Common myeloid progenitor, CD34-positive (primary cell): ENCODE results near the gene PPM1H.

Experiments used
- CTCF ChIA-PET: fragments of 350-600 bp; sonication (Branson Sonifier 250); formaldehyde crosslinking; loops from one replicate; lab custom pipeline; 2021; ENCODE audit warnings: antibody characterized with exemption; lab: Charles Lee
- POLR2A ChIA-PET: fragments of 350-600 bp; sonication (Branson Sonifier 250); formaldehyde crosslinking; loops from one replicate; lab custom pipeline; 2021; ENCODE audit warnings: antibody characterized with exemption; lab: Charles Lee
- DNase-seq, 3 donors: peaks; one replicate each; pipeline versions ENCODE4 v3.0.0 to v3.0.0-alpha.2; 2013
- H3K27ac ChIP-seq, 2 experiments: 1 replicate in 1 of 2; 2 replicates in 1 of 2; pipeline ENCODE4 v1.7.0; 2013; ENCODE audit warnings: inconsistent platforms in 2 of 2, low read length in 2 of 2, mild to moderate bottlenecking in 2 of 2, low read depth in 1 of 2, moderate library complexity in 1 of 2; ENCODE audit not compliant: severe bottlenecking in 2 of 2, insufficient read depth in 1 of 2, poor library complexity in 1 of 2
- H3K27me3 ChIP-seq, 5 experiments: replicated peaks in 2 of 5; 1 replicate in 3 of 5; 2 replicates in 2 of 5; pipeline versions ENCODE4 v1.6.1 to v1.7.0; 2013; ENCODE audit warnings: low read length in 4 of 5, mild to moderate bottlenecking in 2 of 5, moderate library complexity in 2 of 5, inconsistent platforms in 1 of 5; ENCODE audit not compliant: insufficient read depth in 5 of 5, control insufficient read depth in 4 of 5
- H3K36me3 ChIP-seq, 4 experiments: 1 replicate in 2 of 4; 2 replicates in 2 of 4; pipeline versions ENCODE4 v1.6.1 to v1.7.0; 2013; ENCODE audit warnings: low read length in 3 of 4, control low read depth in 1 of 4, mild to moderate bottlenecking in 1 of 4; ENCODE audit not compliant: control insufficient read depth in 4 of 4, insufficient read depth in 4 of 4
- H3K4me1 ChIP-seq, 4 experiments: 1 replicate in 3 of 4; 2 replicates in 1 of 4; pipeline versions ENCODE4 v1.6.1 to v1.7.1; 2013; ENCODE audit warnings: low read length in 3 of 4, mild to moderate bottlenecking in 3 of 4, control low read depth in 1 of 4, inconsistent platforms in 1 of 4, moderate library complexity in 1 of 4; ENCODE audit not compliant: control insufficient read depth in 4 of 4, insufficient read depth in 4 of 4; ENCODE audit errors: control extremely low read depth in 1 of 4
- H3K4me3 ChIP-seq, 7 experiments: 1 replicate in 4 of 7; 2 replicates in 3 of 7; pipeline versions ENCODE4 v1.5.1 to v1.7.0; 2013; ENCODE audit warnings: mild to moderate bottlenecking in 7 of 7, low read length in 6 of 7, moderate library complexity in 6 of 7, inconsistent platforms in 2 of 7, low read depth in 2 of 7, control low read depth in 1 of 7; ENCODE audit not compliant: insufficient read depth in 4 of 7, control insufficient read depth in 1 of 7; ENCODE audit errors: extremely low read depth in 1 of 7
- H3K9me3 ChIP-seq, 5 experiments: 1 replicate in 4 of 5; 2 replicates in 1 of 5; pipeline versions ENCODE4 v1.6.1 to v1.7.1; 2013; ENCODE audit warnings: low read length in 4 of 5, mild to moderate bottlenecking in 2 of 5, inconsistent platforms in 1 of 5, low read depth in 1 of 5, moderate library complexity in 1 of 5; ENCODE audit not compliant: control insufficient read depth in 4 of 5, insufficient read depth in 2 of 5; ENCODE audit errors: control extremely low read depth in 1 of 5
- WGBS: methylation state at CpG from one replicate; pipeline ENCODE4 v1.1.5; 2013; ENCODE audit not compliant: insufficient coverage; 5-methylcytosine and 5-hydroxymethylcytosine counted together

PPM1H gene

GRCh38 chr12:62621101-62621638, 313.8 kb downstream of the PPM1H start:
- H3K4me3 ChIP-seq = no peak overlapping the region
- ChIA-PET POLR2A (no interaction called here), CTCF (interaction anchor here (1.0 to 1.8 kb wide), 3 partner anchors 12 to 21 kb away, joined by 3 to 8 read pairs (median 3); no protein-coding TSS in a partner anchor)
- no peaks in the 10 kb centered on the region for H3K27me3 ChIP-seq
- H3K9me3 ChIP-seq = no peaks in the 10 kb centered on the region
- no peaks in the 10 kb centered on the region for H3K36me3 ChIP-seq
- WGBS = 92% methylated on average over 6 of the region's 8 CpGs
- H3K4me1 ChIP-seq = peaks cover 0 to 8% (median 0%) of the 10 kb centered on the region in 4 experiments
- no peak overlapping the region for H3K27ac ChIP-seq
- DNase-seq = no peak

- Histone ChIP-seq H3K27ac (no peak overlapping the region), H3K9me3 (no peaks in the 10 kb centered on the region), H3K27me3 (no peaks in the 10 kb centered on the region), H3K36me3 (no peaks in the 10 kb centered on the region), H3K4me3 (no peak overlapping the region), H3K4me1 (peaks cover 0 to 8% (median 0%) of the 10 kb centered on the region in 4 experiments)
- ChIA-PET CTCF (interaction anchor here (1.0 kb wide), 1 partner anchor 13 kb away, joined by 3 read pairs; no protein-coding TSS in a partner anchor), POLR2A (no interaction called here)
- WGBS = 55% methylated on average over 2 of the region's 2 CpGs
- DNase-seq = peak in 2 of 3 donors; percentile 15 to 28
Observed at GRCh38 chr12:62618930-62619329, 316.0 kb downstream of the PPM1H start.

GRCh38 chr12:62618319-62618718, 316.6 kb downstream of the PPM1H start:
- Histone ChIP-seq H3K36me3 (no peaks in the 10 kb centered on the region), H3K27ac (no peak overlapping the region), H3K27me3 (no peaks in the 10 kb centered on the region), H3K4me3 (no peak overlapping the region), H3K9me3 (no peaks in the 10 kb centered on the region), H3K4me1 (peaks cover 0 to 8% (median 0%) of the 10 kb centered on the region in 4 experiments)
- CTCF ChIA-PET = interaction anchor here (1.1 to 1.7 kb wide), 2 partner anchors 12 to 15 kb away, joined by 3 to 4 read pairs; no protein-coding TSS in a partner anchor
- DNase-seq = no peak
- POLR2A ChIA-PET = no interaction called here

GRCh38 chr12:62613081-62613480, 321.9 kb downstream of the PPM1H start:
- ChIA-PET CTCF (interaction anchor here (0.6 to 1.6 kb wide), 4 partner anchors 10 to 23 kb away, joined by 3 to 5 read pairs (median 4); no protein-coding TSS in a partner anchor), POLR2A (interaction anchor here (0.6 kb wide), 1 partner anchor 172 kb away, joined by 3 read pairs; no protein-coding TSS in a partner anchor)
- H3K4me1 ChIP-seq = peaks cover 0 to under 1% (median 0%) of the 10 kb centered on the region in 4 experiments
- no peaks in the 10 kb centered on the region for H3K36me3 ChIP-seq
- WGBS = no CpG with 5 or more reads among the region's 1 CpG
- H3K4me3 ChIP-seq = no peak overlapping the region
- no peak overlapping the region for H3K27ac ChIP-seq
- H3K9me3 ChIP-seq = no peaks in the 10 kb centered on the region
- no peaks in the 10 kb centered on the region for H3K27me3 ChIP-seq
- DNase-seq = no peak

- POLR2A ChIA-PET = no interaction called here
- no peaks in the 10 kb centered on the region for H3K9me3 ChIP-seq
- DNase-seq = no peak
- H3K36me3 ChIP-seq = peaks cover 0 to 2% (median 0%) of the 10 kb centered on the region in 4 experiments
- H3K27ac ChIP-seq = no peak overlapping the region
- no CpG with 5 or more reads among the region's 1 CpG for WGBS
- CTCF ChIA-PET = interaction anchor here (0.7 to 2.4 kb wide), 10 partner anchors 9 to 191 kb away, joined by 3 to 11 read pairs (median 4); no protein-coding TSS in a partner anchor
- no peaks in the 10 kb centered on the region for H3K27me3 ChIP-seq
- peaks cover 15 to 25% (median 20%) of the 10 kb centered on the region in 4 experiments for H3K4me1 ChIP-seq
- no peak overlapping the region for H3K4me3 ChIP-seq
Observed at GRCh38 chr12:62606654-62607053, 328.3 kb downstream of the PPM1H start.

GRCh38 chr12:62605981-62606380, 329.0 kb downstream of the PPM1H start:
- peaks cover 18 to 27% (median 22%) of the 10 kb centered on the region in 4 experiments for H3K4me1 ChIP-seq
- POLR2A ChIA-PET = interaction anchor here (0.5 kb wide), 1 partner anchor 69 kb away, joined by 3 read pairs; no protein-coding TSS in a partner anchor

GRCh38 chr12:62604871-62605270, 330.1 kb downstream of the PPM1H start:
- Histone ChIP-seq H3K27ac (peak overlapping the region in 1 of 2 experiments; percentile 99), H3K4me1 (peaks cover 18 to 29% (median 22%) of the 10 kb centered on the region in 4 experiments), H3K9me3 (no peaks in the 10 kb centered on the region), H3K4me3 (peak overlapping the region in 5 of 7 experiments; percentile 88 to 93 (median 92)), H3K36me3 (peaks cover 0 to 2% (median 0%) of the 10 kb centered on the region in 4 experiments), H3K27me3 (no peaks in the 10 kb centered on the region)
- ChIA-PET CTCF (interaction anchor here (0.7 to 2.4 kb wide), 5 partner anchors 11 to 193 kb away, joined by 3 to 11 read pairs (median 3); no protein-coding TSS in a partner anchor), POLR2A (no interaction called here)
- WGBS = 30% methylated on average over 3 of the region's 4 CpGs
- peak in 2 of 3 donors; percentile 23 to 41 for DNase-seq

More at GRCh38 chr12:62605981-62606380, 329.0 kb downstream of the PPM1H start:
- Histone ChIP-seq H3K27me3 (no peaks in the 10 kb centered on the region), H3K4me3 (no peak overlapping the region), H3K9me3 (no peaks in the 10 kb centered on the region), H3K27ac (no peak overlapping the region), H3K36me3 (peaks cover 0 to 2% (median 0%) of the 10 kb centered on the region in 4 experiments)
- 92% methylated on average over 2 of the region's 2 CpGs for WGBS
- CTCF ChIA-PET = interaction anchor here (0.7 to 2.4 kb wide), 13 partner anchors 9 to 463 kb away, joined by 3 to 11 read pairs (median 4); no protein-coding TSS in a partner anchor
- no peak for DNase-seq
